ENCODE results near the gene POGLUT2. TPM values are rescaled to one million over a fixed set of nuclear protein-coding genes. Genes with fewer than 3 reads are reported as not detected.

Gene POGLUT2
- polyA plus RNA-seq (5.5 to 8.8 TPM (median 6.4 TPM) in 3 replicates), polyA minus RNA-seq (1.6 to 4.0 TPM (median 1.7 TPM) in 3 replicates)
- 6.0 TPM for polyA plus RNA-seq (2011; ENCODE audit: low read depth)
- 2.2 and 3.9 TPM in 2 replicates for polyA plus RNA-seq (2011; cell fraction: cytosol; rRNA removed)
- 8.3 and 11.4 TPM in 2 replicates for polyA plus RNA-seq (2011; cell fraction: nucleus; rRNA removed)
- 3.4 and 4.8 TPM in 2 replicates for polyA plus RNA-seq (2012; ENCODE audit: low replicate concordance)
- polyA minus RNA-seq (2011; cell fraction: cytosol; rRNA and poly(A)+ RNA removed) = 1.9 TPM
- polyA minus RNA-seq (2011; cell fraction: nucleus; rRNA and poly(A)+ RNA removed) = 5.2 and 6.3 TPM in 2 replicates

- Histone ChIP-seq H4K20me1 (ENCODE audit: control insufficient read depth, extremely low read depth, insufficient read depth, low read length) (no peaks in the 10 kb centered on the region), H3K4me1 (ENCODE audit: control insufficient read depth, extremely low read depth, insufficient read depth, low read length) (peaks cover 11% of the 10 kb centered on the region), H3K36me3 (ENCODE audit: control insufficient read depth in 2 of 2, extremely low read depth in 1 of 2, insufficient read depth in 2 of 2, low read length in 2 of 2) (peaks cover 0 to 9% of the 10 kb centered on the region in 2 experiments), H3K27me3 (ENCODE audit: control insufficient read depth, extremely low read depth, insufficient read depth, low read length) (no peaks in the 10 kb centered on the region), H3K4me3 (ENCODE audit: control insufficient read depth in 2 of 3, extremely low read depth in 1 of 3, insufficient read depth in 2 of 3, low read depth in 1 of 3, low read length in 3 of 3) (peak within 1 kb of the TSS; percentile 77 to 96 (median 92)), H3K4me2 (ENCODE audit: control insufficient read depth, extremely low read depth, insufficient read depth, low read depth, low read length) (peak within 1 kb of the TSS; percentile 84), H3K9me3 (ENCODE audit: control insufficient read depth, low read depth, low read length) (no peaks in the 10 kb centered on the region), H3K79me2 (ENCODE audit: control insufficient read depth, insufficient read depth, low read length) (peaks cover 56% of the 10 kb centered on the region), H3K27ac (ENCODE audit: control insufficient read depth, insufficient read depth, low read length) (peak within 1 kb of the TSS; percentile 61), H3K9ac (ENCODE audit: control insufficient read depth, extremely low read depth, insufficient read depth, low read length) (peak within 1 kb of the TSS; percentile 76), H3K9me1 (ENCODE audit: control insufficient read depth, extremely low read depth, insufficient read depth, low read length) (peaks cover 3% of the 10 kb centered on the region), H2AFZ (ENCODE audit: control insufficient read depth, low read length) (peak within 1 kb of the TSS; percentile 98)
- dilution Hi-C loops (cut with MboI; ENCODE audit: extremely low pct_ligation_motif_present, low sequenced_read_pairs) = no loop called here
- peak; percentile 38 for DNase-seq (ENCODE audit: low read depth, low spot score)
- peak; percentile 43 for FAIRE-seq
- TF ChIP-seq CTCF (optimal IDR thresholded peaks at IDR 0.05 in 1 of 3, IDR thresholded peaks at IDR 0.05 in 1 of 3, conservative IDR thresholded peaks at IDR 0.05 in 1 of 3; ENCODE audit: extremely low read depth in 1 of 3, insufficient read depth in 2 of 3, low read length in 3 of 3) (no peak), EZH2 (IDR thresholded peaks at IDR 0.05; ENCODE audit: low read length) (no peak)
These were observed at the start of gene POGLUT2, which contains the start of gene BIVM for GRCh38 chr13:102798581-102799425. TSS of gene POGLUT2 (minus strand) at chr13:102798976. CDS start at chr13:102798670, 306 bp downstream. TSS of gene BIVM (plus strand) at chr13:102799119. CDS start at chr13:102807268, 8,149 bp downstream.

DNA sequence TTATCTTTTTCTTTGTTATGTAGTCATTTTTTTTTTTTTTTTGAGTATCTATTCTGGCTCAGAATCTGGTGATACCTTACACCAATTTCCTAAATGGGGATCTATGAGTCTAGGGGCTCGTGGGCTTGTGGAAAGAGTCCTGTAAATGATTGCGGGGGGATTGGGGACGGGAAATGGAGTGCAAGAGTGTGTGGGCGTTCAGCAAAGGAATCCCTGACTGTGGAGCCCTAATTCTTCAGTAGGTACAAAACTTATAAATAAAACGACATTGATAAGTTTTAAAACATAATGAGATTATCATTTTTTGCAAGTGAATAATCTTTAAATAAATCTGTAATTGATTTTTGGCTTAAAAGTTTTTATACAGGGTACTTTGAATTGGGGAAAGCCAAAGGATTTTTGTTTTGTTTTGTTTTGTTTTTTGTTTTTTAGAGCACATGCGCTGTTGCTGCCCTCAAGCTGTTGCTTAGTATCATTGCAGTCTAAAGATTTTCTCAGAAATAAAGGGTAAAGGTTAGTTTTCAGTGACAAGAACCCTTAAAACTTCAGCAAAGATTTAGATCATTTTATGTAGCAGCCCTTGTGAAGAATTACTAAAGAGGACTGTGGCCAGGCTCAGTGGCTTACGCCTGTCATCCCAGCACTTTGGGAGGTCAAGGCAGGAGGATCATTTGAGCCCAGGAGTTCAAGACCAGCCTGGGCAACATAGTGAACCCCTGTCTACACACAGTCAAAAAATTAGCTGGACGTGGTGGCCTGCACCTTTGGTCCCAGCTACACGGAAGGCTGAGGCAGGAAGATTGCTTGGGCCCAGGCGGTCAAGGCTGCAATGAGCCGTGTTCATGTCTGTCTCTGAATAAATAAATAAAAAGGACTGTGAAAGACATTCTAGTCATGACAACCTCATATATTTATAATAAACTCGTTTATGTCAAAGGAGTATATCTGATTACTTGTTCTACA lies 48.8 kb upstream of the POGLUT2 start:
- Histone ChIP-seq H3K27me3 (ENCODE audit: control insufficient read depth, extremely low read depth, insufficient read depth, low read length) (no peaks in the 10 kb centered on the region), H2AFZ (ENCODE audit: control insufficient read depth, low read length) (peak overlapping the region; percentile 95), H3K36me3 (ENCODE audit: control insufficient read depth in 2 of 2, extremely low read depth in 1 of 2, insufficient read depth in 2 of 2, low read length in 2 of 2) (peaks cover 4 to 6% of the 10 kb centered on the region in 2 experiments), H3K9me1 (ENCODE audit: control insufficient read depth, extremely low read depth, insufficient read depth, low read length) (no peaks in the 10 kb centered on the region), H3K79me2 (ENCODE audit: control insufficient read depth, insufficient read depth, low read length) (peaks cover 43% of the 10 kb centered on the region), H4K20me1 (ENCODE audit: control insufficient read depth, extremely low read depth, insufficient read depth, low read length) (no peaks in the 10 kb centered on the region), H3K9ac (ENCODE audit: control insufficient read depth, extremely low read depth, insufficient read depth, low read length) (peak overlapping the region; percentile 92), H3K4me2 (ENCODE audit: control insufficient read depth, extremely low read depth, insufficient read depth, low read depth, low read length) (peak overlapping the region; percentile 98), H3K27ac (ENCODE audit: control insufficient read depth, insufficient read depth, low read length) (peak overlapping the region; percentile 88), H3K4me1 (ENCODE audit: control insufficient read depth, extremely low read depth, insufficient read depth, low read length) (peaks cover 11% of the 10 kb centered on the region), H3K4me3 (ENCODE audit: control insufficient read depth in 2 of 3, extremely low read depth in 1 of 3, insufficient read depth in 2 of 3, low read depth in 1 of 3, low read length in 3 of 3) (peak overlapping the region; percentile 85 to 91 (median 88)), H3K9me3 (ENCODE audit: control insufficient read depth, low read depth, low read length) (no peaks in the 10 kb centered on the region)
- TF ChIP-seq CTCF (optimal IDR thresholded peaks at IDR 0.05 in 1 of 3, IDR thresholded peaks at IDR 0.05 in 1 of 3, conservative IDR thresholded peaks at IDR 0.05 in 1 of 3; ENCODE audit: extremely low read depth in 1 of 3, insufficient read depth in 2 of 3, low read length in 3 of 3) (peak in 2 of 3 experiments; percentile 49 to 59), EZH2 (IDR thresholded peaks at IDR 0.05; ENCODE audit: low read length) (no peak)
- dilution Hi-C loops (cut with MboI; ENCODE audit: extremely low pct_ligation_motif_present, low sequenced_read_pairs) = no loop called here
- FAIRE-seq (no peak), DNase-seq (ENCODE audit: low read depth, low spot score) (no peak)

All from keratinocyte (primary cell).